WTC11 (cell line): Measurements from ENCODE around the gene RBM38. TPM values are rescaled to one million over a fixed set of nuclear protein-coding genes. Genes with fewer than 3 reads are reported as not detected.

ENCODE experiments used
- ATAC-seq: fragments of 200-7000 bp; cut with Tn5 transposase; 2 replicates; pipeline ENCODE4 v1.10.0; 2021; ENCODE audit warnings: mild to moderate bottlenecking, moderate library complexity
- CTCF ChIA-PET: fragments of 300-600 bp; sonication (Branson Sonifier 250); formaldehyde crosslinking; loops from one replicate; lab custom pipeline; 2021; ENCODE audit warnings: antibody characterized with exemption; lab: Charles Lee
- POLR2A ChIA-PET: fragments of 350-600 bp; sonication (Branson Sonifier 250); formaldehyde crosslinking; loops from one replicate; lab custom pipeline; 2021; ENCODE audit warnings: antibody characterized with exemption; lab: Charles Lee
- DNase-seq: peaks from one replicate; pipeline ENCODE4 v3.0.0; 2021; ENCODE audit warnings: low spot score
- H3K27ac Mint-ChIP-seq: 2 replicates; pipeline ENCODE4 v1.8.0; 2021; ENCODE audit warnings: mixed read lengths
- H3K27me3 Mint-ChIP-seq: 2 replicates; pipeline ENCODE4 v1.8.0; 2021; ENCODE audit warnings: low read depth, mild to moderate bottlenecking, moderate library complexity, mixed read lengths
- H3K36me3 Mint-ChIP-seq: 2 replicates; pipeline ENCODE4 v1.8.0; 2021; ENCODE audit warnings: mixed read lengths
- H3K4me1 Mint-ChIP-seq: 2 replicates; pipeline ENCODE4 v1.8.0; 2022; ENCODE audit warnings: mixed read lengths
- H3K4me3 Mint-ChIP-seq: 2 replicates; pipeline ENCODE4 v1.8.0; 2021; ENCODE audit warnings: mild to moderate bottlenecking, moderate library complexity, mixed read lengths
- H3K9me3 Mint-ChIP-seq: 2 replicates; pipeline ENCODE4 v1.8.0; 2021; ENCODE audit warnings: mixed read lengths
- CBFB ChIP-seq: sonication (generic); formaldehyde crosslinking; IDR thresholded peaks from 2 replicates; pipeline ENCODE4 v1.8.1; 2022; ENCODE audit warnings: mild to moderate bottlenecking, low read depth, missing genetic modification reagents
- ERG ChIP-seq: fragments of 250-450 bp; sonication (Bioruptor Pico); IDR thresholded peaks from 2 replicates; pipeline ENCODE4 v1.8.0; 2021; ENCODE audit warnings: mild to moderate bottlenecking
- GABPB1 ChIP-seq: sonication (generic); formaldehyde crosslinking; IDR thresholded peaks from 2 replicates; pipeline ENCODE4 v1.8.1; 2023; ENCODE audit warnings: mild to moderate bottlenecking, missing genetic modification reagents
- GTF2I ChIP-seq: fragments of 250-450 bp; sonication (Bioruptor Pico); conservative IDR thresholded peaks from 2 replicates; pipeline ENCODE4 v1.4.0; 2021; ENCODE audit warnings: mild to moderate bottlenecking
- JAZF1 ChIP-seq: fragments of 250-450 bp; sonication (Bioruptor Pico); IDR thresholded peaks from 2 replicates; pipeline ENCODE4 v1.9.0; 2021; ENCODE audit warnings: moderate library complexity, mild to moderate bottlenecking, inconsistent platforms
- MXD4 ChIP-seq: fragments of 250-450 bp; sonication (Bioruptor Pico); IDR thresholded peaks from 2 replicates; pipeline ENCODE4 v1.8.0; 2021; ENCODE audit warnings: mild to moderate bottlenecking, moderate library complexity, borderline replicate concordance
- PREB ChIP-seq: sonication (generic); formaldehyde crosslinking; IDR thresholded peaks from 2 replicates; pipeline ENCODE4 v1.8.1; 2022; ENCODE audit warnings: mild to moderate bottlenecking, missing genetic modification reagents, moderate library complexity, borderline replicate concordance
- PRRX2 ChIP-seq: fragments of 250-450 bp; sonication (Bioruptor Pico); IDR thresholded peaks from 2 replicates; pipeline ENCODE4 v1.8.0; 2021; ENCODE audit warnings: mild to moderate bottlenecking
- TEAD4 ChIP-seq: sonication (generic); formaldehyde crosslinking; IDR thresholded peaks from 2 replicates; pipeline ENCODE4 v1.8.0; 2022; ENCODE audit warnings: mild to moderate bottlenecking, missing genetic modification reagents
- TP53 ChIP-seq: sonication (generic); formaldehyde crosslinking; IDR thresholded peaks from 2 replicates; pipeline ENCODE4 v1.8.1; 2023; ENCODE audit warnings: mild to moderate bottlenecking, missing genetic modification reagents
- USF1 ChIP-seq: sonication (generic); formaldehyde crosslinking; IDR thresholded peaks from 2 replicates; pipeline ENCODE4 v1.8.0; 2022; ENCODE audit warnings: mild to moderate bottlenecking, missing genetic modification reagents
- ZNF232 ChIP-seq: sonication (generic); formaldehyde crosslinking; IDR thresholded peaks from 2 replicates; pipeline ENCODE4 v1.8.0; 2022; ENCODE audit warnings: mild to moderate bottlenecking, missing genetic modification reagents
- ZNF416 ChIP-seq: fragments of 250-450 bp; sonication (Bioruptor Pico); IDR thresholded peaks from 2 replicates; pipeline ENCODE4 v1.9.0; 2021; ENCODE audit warnings: mild to moderate bottlenecking, inconsistent platforms
- total RNA-seq: library from RNA; stranded (reverse); gene quantifications from 3 replicates; pipeline ENCODE4 v1.2.3, GENCODE V29; 2021
- TF ChIP-seq, protein P1 (sequence below): fragments of 250-450 bp; sonication (Bioruptor Pico); IDR thresholded peaks from 2 replicates; pipeline ENCODE4 v2.1.2; 2022; ENCODE audit warnings: mild to moderate bottlenecking, moderate library complexity
- TF ChIP-seq, protein P2 (sequence below): fragments of 250-450 bp; sonication (Bioruptor Pico); IDR thresholded peaks from 2 replicates; pipeline ENCODE4 v1.9.0; 2021; ENCODE audit warnings: mild to moderate bottlenecking
- TF ChIP-seq, protein P3 (sequence below): sonication (generic); formaldehyde crosslinking; IDR thresholded peaks from 2 replicates; pipeline ENCODE4 v1.8.1; 2022; ENCODE audit warnings: missing genetic modification reagents, borderline replicate concordance
- TF ChIP-seq, protein P4 (sequence below): fragments of 250-450 bp; sonication (Bioruptor Pico); IDR thresholded peaks from 2 replicates; pipeline ENCODE4 v1.9.0; 2021; ENCODE audit warnings: mild to moderate bottlenecking, borderline replicate concordance

RBM38 gene
- total RNA-seq, 1 experiment from 2014 or later, result 69.0 TPM

DNA sequence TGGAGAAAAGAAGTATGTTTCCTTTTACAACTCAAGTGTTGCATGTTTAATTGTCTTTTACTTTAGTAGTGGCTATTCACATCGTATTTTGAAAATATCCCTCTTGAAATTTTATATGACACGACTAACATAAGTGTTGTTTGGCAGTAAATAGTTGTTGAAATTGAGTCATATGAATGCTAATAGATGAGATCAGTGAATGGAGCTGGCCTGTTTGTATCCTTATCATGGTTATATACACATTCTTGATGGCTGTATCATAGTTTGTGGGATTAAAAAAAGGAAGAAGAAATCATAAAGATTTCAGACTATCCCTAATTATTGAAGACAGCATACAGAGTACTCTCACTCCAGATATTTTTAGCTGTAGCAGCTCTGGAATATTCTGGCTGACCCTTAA is 48.4 kb upstream of the RBM38 start:
- Mint-ChIP-seq H3K27ac (no peak overlapping the region), H3K27me3 (no peaks in the 10 kb centered on the region; the same call in 1 of the 2 replicates), H3K9me3 (no peaks in the 10 kb centered on the region), H3K4me3 (no peak overlapping the region), H3K4me1 (no peaks in the 10 kb centered on the region), H3K36me3 (no peaks in the 10 kb centered on the region)
- CTCF ChIA-PET, result interaction anchor here (2.3 kb wide), 1 partner anchor 10 kb away, joined by 10 read pairs; no protein-coding TSS in a partner anchor
- TF ChIP-seq, protein P1, sequence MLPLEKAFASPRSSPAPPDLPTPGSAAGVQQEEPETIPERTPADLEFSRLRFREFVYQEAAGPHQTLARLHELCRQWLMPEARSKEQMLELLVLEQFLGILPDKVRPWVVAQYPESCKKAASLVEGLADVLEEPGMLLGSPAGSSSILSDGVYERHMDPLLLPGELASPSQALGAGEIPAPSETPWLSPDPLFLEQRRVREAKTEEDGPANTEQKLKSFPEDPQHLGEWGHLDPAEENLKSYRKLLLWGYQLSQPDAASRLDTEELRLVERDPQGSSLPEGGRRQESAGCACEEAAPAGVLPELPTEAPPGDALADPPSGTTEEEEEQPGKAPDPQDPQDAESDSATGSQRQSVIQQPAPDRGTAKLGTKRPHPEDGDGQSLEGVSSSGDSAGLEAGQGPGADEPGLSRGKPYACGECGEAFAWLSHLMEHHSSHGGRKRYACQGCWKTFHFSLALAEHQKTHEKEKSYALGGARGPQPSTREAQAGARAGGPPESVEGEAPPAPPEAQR (CRISPR knock-in tag), result no peak
- TF ChIP-seq ZNF416 (CRISPR knock-in tag), result no peak
- TF ChIP-seq, protein P2, sequence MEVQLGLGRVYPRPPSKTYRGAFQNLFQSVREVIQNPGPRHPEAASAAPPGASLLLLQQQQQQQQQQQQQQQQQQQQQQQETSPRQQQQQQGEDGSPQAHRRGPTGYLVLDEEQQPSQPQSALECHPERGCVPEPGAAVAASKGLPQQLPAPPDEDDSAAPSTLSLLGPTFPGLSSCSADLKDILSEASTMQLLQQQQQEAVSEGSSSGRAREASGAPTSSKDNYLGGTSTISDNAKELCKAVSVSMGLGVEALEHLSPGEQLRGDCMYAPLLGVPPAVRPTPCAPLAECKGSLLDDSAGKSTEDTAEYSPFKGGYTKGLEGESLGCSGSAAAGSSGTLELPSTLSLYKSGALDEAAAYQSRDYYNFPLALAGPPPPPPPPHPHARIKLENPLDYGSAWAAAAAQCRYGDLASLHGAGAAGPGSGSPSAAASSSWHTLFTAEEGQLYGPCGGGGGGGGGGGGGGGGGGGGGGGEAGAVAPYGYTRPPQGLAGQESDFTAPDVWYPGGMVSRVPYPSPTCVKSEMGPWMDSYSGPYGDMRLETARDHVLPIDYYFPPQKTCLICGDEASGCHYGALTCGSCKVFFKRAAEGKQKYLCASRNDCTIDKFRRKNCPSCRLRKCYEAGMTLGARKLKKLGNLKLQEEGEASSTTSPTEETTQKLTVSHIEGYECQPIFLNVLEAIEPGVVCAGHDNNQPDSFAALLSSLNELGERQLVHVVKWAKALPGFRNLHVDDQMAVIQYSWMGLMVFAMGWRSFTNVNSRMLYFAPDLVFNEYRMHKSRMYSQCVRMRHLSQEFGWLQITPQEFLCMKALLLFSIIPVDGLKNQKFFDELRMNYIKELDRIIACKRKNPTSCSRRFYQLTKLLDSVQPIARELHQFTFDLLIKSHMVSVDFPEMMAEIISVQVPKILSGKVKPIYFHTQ, result no peak
- no peak for TF ChIP-seq JAZF1 (CRISPR knock-in tag)
- TF ChIP-seq ERG (CRISPR knock-in tag), result no peak
- TF ChIP-seq PRRX2, result no peak
- no peak for TF ChIP-seq ZNF232 (CRISPR knock-in tag)
- no peak for TF ChIP-seq GTF2I (CRISPR knock-in tag)
- TF ChIP-seq PREB (CRISPR knock-in tag), result no peak
- no peak for TF ChIP-seq MXD4
- TF ChIP-seq, protein P3, sequence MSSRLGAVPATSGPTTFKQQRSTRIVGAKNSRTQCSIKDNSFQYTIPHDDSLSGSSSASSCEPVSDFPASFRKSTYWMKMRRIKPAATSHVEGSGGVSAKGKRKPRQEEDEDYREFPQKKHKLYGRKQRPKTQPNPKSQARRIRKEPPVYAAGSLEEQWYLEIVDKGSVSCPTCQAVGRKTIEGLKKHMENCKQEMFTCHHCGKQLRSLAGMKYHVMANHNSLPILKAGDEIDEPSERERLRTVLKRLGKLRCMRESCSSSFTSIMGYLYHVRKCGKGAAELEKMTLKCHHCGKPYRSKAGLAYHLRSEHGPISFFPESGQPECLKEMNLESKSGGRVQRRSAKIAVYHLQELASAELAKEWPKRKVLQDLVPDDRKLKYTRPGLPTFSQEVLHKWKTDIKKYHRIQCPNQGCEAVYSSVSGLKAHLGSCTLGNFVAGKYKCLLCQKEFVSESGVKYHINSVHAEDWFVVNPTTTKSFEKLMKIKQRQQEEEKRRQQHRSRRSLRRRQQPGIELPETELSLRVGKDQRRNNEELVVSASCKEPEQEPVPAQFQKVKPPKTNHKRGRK (CRISPR knock-in tag), result no peak
- no peak for TF ChIP-seq TEAD4 (CRISPR knock-in tag)
- TF ChIP-seq CBFB, result no peak
- TF ChIP-seq, protein P4, sequence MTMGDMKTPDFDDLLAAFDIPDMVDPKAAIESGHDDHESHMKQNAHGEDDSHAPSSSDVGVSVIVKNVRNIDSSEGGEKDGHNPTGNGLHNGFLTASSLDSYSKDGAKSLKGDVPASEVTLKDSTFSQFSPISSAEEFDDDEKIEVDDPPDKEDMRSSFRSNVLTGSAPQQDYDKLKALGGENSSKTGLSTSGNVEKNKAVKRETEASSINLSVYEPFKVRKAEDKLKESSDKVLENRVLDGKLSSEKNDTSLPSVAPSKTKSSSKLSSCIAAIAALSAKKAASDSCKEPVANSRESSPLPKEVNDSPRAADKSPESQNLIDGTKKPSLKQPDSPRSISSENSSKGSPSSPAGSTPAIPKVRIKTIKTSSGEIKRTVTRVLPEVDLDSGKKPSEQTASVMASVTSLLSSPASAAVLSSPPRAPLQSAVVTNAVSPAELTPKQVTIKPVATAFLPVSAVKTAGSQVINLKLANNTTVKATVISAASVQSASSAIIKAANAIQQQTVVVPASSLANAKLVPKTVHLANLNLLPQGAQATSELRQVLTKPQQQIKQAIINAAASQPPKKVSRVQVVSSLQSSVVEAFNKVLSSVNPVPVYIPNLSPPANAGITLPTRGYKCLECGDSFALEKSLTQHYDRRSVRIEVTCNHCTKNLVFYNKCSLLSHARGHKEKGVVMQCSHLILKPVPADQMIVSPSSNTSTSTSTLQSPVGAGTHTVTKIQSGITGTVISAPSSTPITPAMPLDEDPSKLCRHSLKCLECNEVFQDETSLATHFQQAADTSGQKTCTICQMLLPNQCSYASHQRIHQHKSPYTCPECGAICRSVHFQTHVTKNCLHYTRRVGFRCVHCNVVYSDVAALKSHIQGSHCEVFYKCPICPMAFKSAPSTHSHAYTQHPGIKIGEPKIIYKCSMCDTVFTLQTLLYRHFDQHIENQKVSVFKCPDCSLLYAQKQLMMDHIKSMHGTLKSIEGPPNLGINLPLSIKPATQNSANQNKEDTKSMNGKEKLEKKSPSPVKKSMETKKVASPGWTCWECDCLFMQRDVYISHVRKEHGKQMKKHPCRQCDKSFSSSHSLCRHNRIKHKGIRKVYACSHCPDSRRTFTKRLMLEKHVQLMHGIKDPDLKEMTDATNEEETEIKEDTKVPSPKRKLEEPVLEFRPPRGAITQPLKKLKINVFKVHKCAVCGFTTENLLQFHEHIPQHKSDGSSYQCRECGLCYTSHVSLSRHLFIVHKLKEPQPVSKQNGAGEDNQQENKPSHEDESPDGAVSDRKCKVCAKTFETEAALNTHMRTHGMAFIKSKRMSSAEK (CRISPR knock-in tag), result no peak
- TF ChIP-seq GABPB1 (CRISPR knock-in tag), result no peak
- no peak for TF ChIP-seq TP53
- TF ChIP-seq USF1 (CRISPR knock-in tag), result no peak
- ATAC-seq (no peak), DNase-seq (no peak)
- POLR2A ChIA-PET, result no interaction called here
